Natural killer cell treated with Interleukin-12 subunit alpha and Interleukin-12 subunit beta and Interleukin-15 and Interleukin-18, amount 100 ng/mL, for 72 hours (primary cell): ENCODE data around the gene NEU4. TPM values are rescaled to one million over a fixed set of nuclear protein-coding genes. Genes with fewer than 3 reads are reported as not detected.
"Not testable (repeated sequence)": the region's sequence is repeated elsewhere in the genome, so short reads cannot be mapped to it uniquely, and the experiment has no call there.

ENCODE experiments used
- ATAC-seq, 2 donors: fragments of 150-1000 bp; cut with Tn5 transposase in 1 of 2; sonication (Bioruptor Pico), chemical (Tn5 transposase) in 1 of 2; 2 replicates each; pipeline ENCODE4 v1.10.0; 2021
- DNase-seq: peaks from one replicate; pipeline ENCODE4 v3.0.0; 2022; ENCODE audit warnings: low spot score
- H3K27ac Mint-ChIP-seq, 2 donors: 1 replicate in 1 of 2; 2 replicates in 1 of 2; pipeline ENCODE4 v1.8.0; 2022; ENCODE audit warnings: mixed read lengths in 2 of 2, mild to moderate bottlenecking in 1 of 2, moderate library complexity in 1 of 2
- H3K27me3 Mint-ChIP-seq, 2 donors: 1 replicate in 1 of 2; 2 replicates in 1 of 2; pipeline ENCODE4 v1.8.0; 2022; ENCODE audit warnings: mixed read lengths in 2 of 2
- H3K36me3 Mint-ChIP-seq: one replicate; pipeline ENCODE4 v1.8.0; 2022; ENCODE audit warnings: mixed read lengths
- H3K4me1 Mint-ChIP-seq, 2 donors: 1 replicate in 1 of 2; 2 replicates in 1 of 2; pipeline ENCODE4 v1.8.0; 2022; ENCODE audit warnings: low read depth in 2 of 2, mixed read lengths in 2 of 2, mild to moderate bottlenecking in 1 of 2
- H3K4me3 Mint-ChIP-seq: one replicate; pipeline ENCODE4 v1.8.0; 2022; ENCODE audit warnings: mixed read lengths
- H3K9me3 Mint-ChIP-seq: 2 replicates; pipeline ENCODE4 v1.8.0; 2022; ENCODE audit warnings: mixed read lengths
- total RNA-seq, 2 donors: library from RNA; stranded (reverse); gene quantifications; one replicate each; pipeline ENCODE4 v1.2.3, GENCODE V29; 2022

Gene NEU4
- total RNA-seq, 2 donors from 2014 or later = 0.86 to 3.8 TPM

- Mint-ChIP-seq H3K4me3 (no peak overlapping the region), H3K9me3 (no peaks in the 10 kb centered on the region), H3K27ac (no peak overlapping the region), H3K4me1 (peaks cover 0 to 8% of the 10 kb centered on the region in 2 donors), H3K27me3 (peaks cover 0 to 3% of the 10 kb centered on the region in 2 donors), H3K36me3 (no peaks in the 10 kb centered on the region)
- ATAC-seq (peak in 1 of 2 donors; percentile 30), DNase-seq (no peak)
These were observed 2.4 kb downstream of the NEU4 start for GRCh38 chr2:241811201-241811951.

GRCh38 chr2:241811952-241812729, 3.1 kb downstream of the NEU4 start:
- H3K4me1 Mint-ChIP-seq = peaks cover under 1 to 8% of the 10 kb centered on the region in 2 donors
- H3K27me3 Mint-ChIP-seq = peaks cover 0 to 3% of the 10 kb centered on the region in 2 donors
- H3K27ac Mint-ChIP-seq = no peak overlapping the region
- ATAC-seq (no peak), DNase-seq (no peak)
- no peaks in the 10 kb centered on the region for H3K36me3 Mint-ChIP-seq
- H3K4me3 Mint-ChIP-seq = no peak overlapping the region
- no peaks in the 10 kb centered on the region for H3K9me3 Mint-ChIP-seq

- peak in 1 of 2 donors; percentile 2 for ATAC-seq
- peaks cover 8 to 13% of the 10 kb centered on the region in 2 donors for H3K4me1 Mint-ChIP-seq
- no peaks in the 10 kb centered on the region for H3K36me3 Mint-ChIP-seq
- H3K9me3 Mint-ChIP-seq = no peaks in the 10 kb centered on the region
- H3K27me3 Mint-ChIP-seq = peaks cover 0 to 3% of the 10 kb centered on the region in 2 donors
- DNase-seq = no peak
- H3K27ac Mint-ChIP-seq = no peak overlapping the region
- no peak overlapping the region for H3K4me3 Mint-ChIP-seq
These were observed 4.0 kb downstream of the NEU4 start for GRCh38 chr2:241812730-241813643.

GRCh38 chr2:241813644-241814392, 4.8 kb downstream of the NEU4 start:
- H3K4me1 Mint-ChIP-seq = peaks cover 8% of the 10 kb centered on the region in 2 donors

GRCh38 chr2:241814393-241814642, 5.3 kb downstream of the NEU4 start:
- Mint-ChIP-seq H3K27ac (no peak overlapping the region), H3K4me1 (peaks cover 8% of the 10 kb centered on the region in 2 donors), H3K27me3 (peaks cover 0 to 3% of the 10 kb centered on the region in 2 donors), H3K36me3 (no peaks in the 10 kb centered on the region), H3K9me3 (no peaks in the 10 kb centered on the region), H3K4me3 (no peak overlapping the region)
- DNase-seq (no peak), ATAC-seq (no peak)

More at GRCh38 chr2:241813644-241814392, 4.8 kb downstream of the NEU4 start:
- ATAC-seq = peak in 1 of 2 donors; percentile 46
- no peak overlapping the region for H3K4me3 Mint-ChIP-seq
- no peaks in the 10 kb centered on the region for H3K9me3 Mint-ChIP-seq
- H3K27me3 Mint-ChIP-seq = peaks cover 0 to 3% of the 10 kb centered on the region in 2 donors
- no peak overlapping the region for H3K27ac Mint-ChIP-seq
- DNase-seq = no peak
- H3K36me3 Mint-ChIP-seq = no peaks in the 10 kb centered on the region

- ATAC-seq = no peak
- H3K4me1 Mint-ChIP-seq = peaks cover 8% of the 10 kb centered on the region in 2 donors
- H3K4me3 Mint-ChIP-seq = no peak overlapping the region
- peaks cover 0 to 3% of the 10 kb centered on the region in 2 donors for H3K27me3 Mint-ChIP-seq
- H3K9me3 Mint-ChIP-seq = no peaks in the 10 kb centered on the region
- H3K36me3 Mint-ChIP-seq = no peaks in the 10 kb centered on the region
- H3K27ac Mint-ChIP-seq = no peak overlapping the region
- no peak for DNase-seq
These were observed 5.9 kb downstream of the NEU4 start for GRCh38 chr2:241814643-241815476.

DNA sequence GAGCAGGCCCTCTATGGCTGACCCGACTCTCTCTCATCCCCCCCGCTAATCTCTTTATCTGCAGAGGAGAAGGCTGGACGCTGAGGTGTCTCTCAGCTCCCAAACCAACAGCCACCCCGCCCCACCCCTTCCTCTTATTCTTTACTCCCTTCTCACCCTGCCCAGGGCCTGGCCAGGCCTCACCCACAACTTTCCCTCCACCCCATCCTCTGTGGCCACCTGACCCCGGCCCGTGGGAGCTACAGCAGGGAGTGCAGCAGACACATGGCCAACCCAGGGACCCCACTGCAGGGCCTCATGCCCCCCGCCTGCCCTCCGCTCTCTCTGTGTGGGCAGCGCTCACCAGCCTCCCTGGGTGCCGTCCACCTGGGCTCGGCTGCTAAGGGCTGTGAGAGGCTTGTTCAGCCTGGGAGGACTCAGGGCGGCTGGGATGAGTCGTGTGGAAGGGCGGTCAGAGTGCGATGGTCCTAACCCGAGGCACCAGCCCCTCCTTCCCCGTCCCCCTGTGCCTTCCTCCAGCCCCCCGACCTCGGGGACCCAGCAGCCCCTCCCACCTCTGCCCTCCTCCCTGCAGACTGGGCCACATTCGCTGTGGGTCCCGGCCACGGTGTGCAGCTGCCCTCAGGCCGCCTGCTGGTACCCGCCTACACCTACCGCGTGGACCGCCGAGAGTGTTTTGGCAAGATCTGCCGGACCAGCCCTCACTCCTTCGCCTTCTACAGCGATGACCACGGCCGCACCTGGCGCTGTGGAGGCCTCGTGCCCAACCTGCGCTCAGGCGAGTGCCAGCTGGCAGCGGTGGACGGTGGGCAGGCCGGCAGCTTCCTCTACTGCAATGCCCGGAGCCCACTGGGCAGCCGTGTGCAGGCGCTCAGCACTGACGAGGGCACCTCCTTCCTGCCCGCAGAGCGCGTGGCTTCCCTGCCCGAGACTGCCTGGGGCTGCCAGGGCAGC, 6.8 kb downstream of the NEU4 start:
- DNase-seq (no peak), ATAC-seq (no peak)
- H3K4me1 Mint-ChIP-seq = peaks cover 8% of the 10 kb centered on the region in 2 donors
- H3K4me3 Mint-ChIP-seq = no peak overlapping the region
- H3K36me3 Mint-ChIP-seq = no peaks in the 10 kb centered on the region
- H3K27ac Mint-ChIP-seq = no peak overlapping the region
- H3K9me3 Mint-ChIP-seq = no peaks in the 10 kb centered on the region
- H3K27me3 Mint-ChIP-seq = peaks cover 0 to 5% of the 10 kb centered on the region in 2 donors

- H3K9me3 Mint-ChIP-seq = no peaks in the 10 kb centered on the region
- peaks cover 0 to 5% of the 10 kb centered on the region in 2 donors for H3K27me3 Mint-ChIP-seq
- peaks cover 8 to 12% of the 10 kb centered on the region in 2 donors for H3K4me1 Mint-ChIP-seq
- DNase-seq (no peak), ATAC-seq (no peak)
- H3K27ac Mint-ChIP-seq = no peak overlapping the region
- H3K36me3 Mint-ChIP-seq = no peaks in the 10 kb centered on the region
- H3K4me3 Mint-ChIP-seq = no peak overlapping the region
These were observed 7.6 kb downstream of the NEU4 start for GRCh38 chr2:241816431-241817121.

DNA sequence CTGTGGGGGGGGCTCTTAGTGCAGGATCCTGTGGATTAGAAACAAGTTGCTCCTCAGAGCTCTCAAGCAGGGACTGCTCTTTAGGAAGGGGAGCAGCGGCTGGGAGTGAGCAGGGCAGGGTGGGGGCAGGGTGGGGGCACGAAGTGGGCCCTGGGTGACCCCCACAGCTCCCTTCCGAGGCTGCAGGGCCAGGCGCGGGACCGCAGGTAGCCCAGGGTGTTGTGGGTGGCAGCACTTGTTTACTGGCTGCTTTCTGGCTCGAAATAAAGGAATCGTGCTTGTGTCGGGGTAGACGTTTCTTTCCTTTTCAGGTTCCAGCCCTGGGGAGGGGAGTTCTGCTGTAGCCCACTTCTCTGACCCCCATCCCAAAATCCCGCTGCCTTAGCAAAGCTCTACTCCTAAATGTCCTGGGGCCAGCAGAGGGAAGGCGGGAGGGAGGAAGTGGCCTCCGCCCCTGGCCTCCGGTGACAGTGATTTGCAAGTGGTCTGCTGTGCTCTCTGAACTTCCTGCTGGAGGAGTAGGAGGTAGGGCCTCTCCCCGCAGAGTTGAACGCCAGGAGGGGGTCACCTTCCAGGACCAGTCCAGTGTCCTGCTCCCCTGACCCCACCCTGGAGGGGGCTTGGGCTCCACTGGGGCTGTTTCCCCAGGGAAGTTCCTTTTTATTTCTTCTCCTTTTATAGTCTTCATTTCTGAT, 8.3 kb downstream of the NEU4 start:
- Mint-ChIP-seq H3K9me3 (no peaks in the 10 kb centered on the region), H3K4me1 (peaks cover 9 to 15% of the 10 kb centered on the region in 2 donors), H3K36me3 (no peaks in the 10 kb centered on the region), H3K27ac (peak overlapping the region in 1 of 2 donors; percentile 41), H3K27me3 (peaks cover 1 to 5% of the 10 kb centered on the region in 2 donors), H3K4me3 (peak overlapping the region; percentile 67)
- DNase-seq (no peak), ATAC-seq (peak in 1 of 2 donors; percentile 49)

DNA sequence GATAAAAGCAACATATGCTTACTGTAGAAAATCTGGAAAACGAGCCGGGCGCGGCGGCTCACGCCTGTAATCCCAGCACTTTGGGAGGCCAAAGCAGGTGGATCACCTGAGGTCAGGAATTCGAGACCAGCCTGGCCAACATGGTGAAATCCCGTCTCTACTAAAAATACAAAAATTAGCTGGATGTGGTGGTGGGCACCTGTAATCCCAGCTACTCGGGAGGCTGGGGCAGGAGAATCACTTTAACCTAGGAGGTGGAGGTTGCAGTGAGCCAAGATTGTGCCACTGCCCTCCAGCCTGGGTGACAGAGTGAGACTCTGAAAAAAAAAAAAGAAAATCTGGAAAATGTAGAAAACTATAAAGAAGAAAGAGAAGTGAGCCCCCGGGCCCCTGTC, 8.8 kb downstream of the NEU4 start:
- peaks cover 14 to 20% of the 10 kb centered on the region in 2 donors for H3K4me1 Mint-ChIP-seq
- DNase-seq, H3K9me3 Mint-ChIP-seq, H3K36me3 Mint-ChIP-seq, ATAC-seq: not testable (repeated sequence)
- peaks cover 6 to 10% of the 10 kb centered on the region in 2 donors for H3K27me3 Mint-ChIP-seq
- peak overlapping the region in 1 of 2 donors; percentile 41 for H3K27ac Mint-ChIP-seq
- peak overlapping the region; percentile 67 for H3K4me3 Mint-ChIP-seq
